T-cell (primary cell): ENCODE measurements around the gene CSRNP3. TPM values are rescaled to one million over a fixed set of nuclear protein-coding genes. Genes with fewer than 3 reads are reported as not detected.

ENCODE experiments used
- ATAC-seq, 4 experiments: fragments of 200-7000 bp in 3 of 4; fragments of 150-1000 bp in 1 of 4; cut with Tn5 transposase; replicated peaks in 1 of 4; 1 replicate in 3 of 4; 2 replicates in 1 of 4; pipeline ENCODE4 v1.10.0; 2021; ENCODE audit warnings: moderate library complexity in 3 of 4, mild to moderate bottlenecking in 2 of 4, moderate number of reproducible peaks in 1 of 4
- CTCF ChIA-PET, 2 donors: fragments of 300-600 bp; sonication (Branson Sonifier 250); formaldehyde crosslinking; loops; one replicate each; lab custom pipeline; 2022; ENCODE audit warnings: antibody characterized with exemption in 2 of 2; lab: Charles Lee
- POLR2A ChIA-PET, 2 donors: fragments of 300-600 bp; sonication (Branson Sonifier 250); formaldehyde crosslinking; loops; one replicate each; lab custom pipeline; 2022; ENCODE audit warnings: antibody characterized with exemption in 2 of 2; lab: Charles Lee
- DNase-seq, 35 experiments: peaks; one replicate each; pipeline versions ENCODE4 v3.0.0 to v3.0.0-alpha.2; 2013 to 2023
- H3K27ac ChIP-seq: one replicate; pipeline ENCODE4 v1.5.1; 2013; ENCODE audit warnings: low read length
- H3K27me3 ChIP-seq, 2 experiments: replicated peaks in 1 of 2; 1 replicate in 1 of 2; 2 replicates in 1 of 2; pipeline versions ENCODE4 v1.6.1 to v1.7.0; 2013; ENCODE audit warnings: low read length in 1 of 2, mixed read lengths in 1 of 2; ENCODE audit not compliant: control insufficient read depth in 2 of 2, insufficient read depth in 2 of 2; ENCODE audit errors: extremely low read depth in 1 of 2
- H3K36me3 ChIP-seq, 2 donors: 1 replicate in 1 of 2; 2 replicates in 1 of 2; pipeline versions ENCODE4 v1.6.1 to v1.7.0; 2013; ENCODE audit warnings: low read length in 1 of 2; ENCODE audit not compliant: control insufficient read depth in 2 of 2, insufficient read depth in 1 of 2; ENCODE audit errors: extremely low read depth in 1 of 2
- H3K4me1 ChIP-seq, 2 experiments: 1 replicate in 1 of 2; 2 replicates in 1 of 2; pipeline versions ENCODE4 v1.6.1 to v1.7.0; 2013; ENCODE audit warnings: low read length in 2 of 2, mixed read lengths in 1 of 2; ENCODE audit not compliant: insufficient read depth in 2 of 2, control insufficient read depth in 1 of 2; ENCODE audit errors: extremely low read depth in 1 of 2
- H3K4me3 ChIP-seq, 2 donors: 1 replicate in 1 of 2; 2 replicates in 1 of 2; pipeline versions ENCODE4 v1.5.1 to v1.7.0; 2013; ENCODE audit warnings: mild to moderate bottlenecking in 2 of 2, low read length in 1 of 2, moderate library complexity in 1 of 2; ENCODE audit not compliant: control insufficient read depth in 1 of 2; ENCODE audit errors: extremely low read depth in 1 of 2
- H3K9me3 ChIP-seq: 2 replicates; pipeline ENCODE4 v1.7.0; 2013
- H3K27ac Mint-ChIP-seq, 2 donors: one replicate each; pipeline ENCODE4 v1.8.0; 2020 to 2021; ENCODE audit warnings: mild to moderate bottlenecking in 2 of 2, mixed read lengths in 2 of 2
- H3K27me3 Mint-ChIP-seq, 2 donors: one replicate each; pipeline ENCODE4 v1.8.0; 2021 to 2022; ENCODE audit warnings: mixed read lengths in 2 of 2
- H3K36me3 Mint-ChIP-seq: one replicate; pipeline ENCODE4 v1.8.0; 2021; ENCODE audit warnings: mixed read lengths
- H3K4me1 Mint-ChIP-seq, 3 donors: one replicate each; pipeline ENCODE4 v1.8.0; 2020 to 2022; ENCODE audit warnings: mixed read lengths in 3 of 3, mild to moderate bottlenecking in 1 of 3
- H3K4me3 Mint-ChIP-seq, 3 donors: one replicate each; pipeline ENCODE4 v1.8.0; 2020 to 2022; ENCODE audit warnings: mild to moderate bottlenecking in 3 of 3, mixed read lengths in 3 of 3, moderate library complexity in 3 of 3
- H3K9me3 Mint-ChIP-seq, 3 donors: one replicate each; pipeline ENCODE4 v1.8.0; 2020 to 2022; ENCODE audit warnings: mixed read lengths in 3 of 3
- WGBS: methylation state at CpG from one replicate; pipeline ENCODE4 v1.1.5; 2013; ENCODE audit warnings: missing lambda C conversion rate; ENCODE audit not compliant: insufficient coverage; 5-methylcytosine and 5-hydroxymethylcytosine counted together
- total RNA-seq, 35 experiments: library from RNA in 6 of 35; stranded (reverse) in 6 of 35; fragments of 120-200 nt in 1 of 35; gene quantifications; one replicate each; pipeline versions ENCODE4 v1.2.1 to v1.2.4 and lab custom pipeline; 2013 to 2026

The CSRNP3 gene
- total RNA-seq, 5 donors from 2014 or later (not counting 1 experiment from before 2014, with no cell fraction given) = 0.19 TPM; not detected in 4

DNA sequence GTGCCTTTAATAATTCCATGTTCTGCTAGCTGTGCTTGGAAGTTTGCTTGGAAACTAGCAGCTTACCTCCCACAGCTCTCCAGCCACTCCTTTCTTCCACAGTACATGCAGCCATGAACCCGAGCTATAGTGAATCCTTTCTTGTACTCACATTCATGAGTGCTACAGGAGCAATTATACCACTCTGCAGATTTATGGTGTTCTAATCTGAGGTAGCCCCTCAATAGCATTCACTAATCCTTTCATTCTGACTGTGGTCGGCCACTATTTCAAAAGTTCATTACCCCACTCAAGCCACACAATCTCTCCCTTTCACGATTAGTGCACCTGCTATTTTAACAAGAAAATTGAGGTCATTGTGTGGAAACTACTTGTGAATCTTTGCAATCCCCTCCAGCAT, 53.2 kb downstream of the CSRNP3 start:
- CTCF ChIA-PET = no interaction called here
- ATAC-seq = no peak
- 60% methylated on average over 1 of the region's 3 CpGs for WGBS

DNA sequence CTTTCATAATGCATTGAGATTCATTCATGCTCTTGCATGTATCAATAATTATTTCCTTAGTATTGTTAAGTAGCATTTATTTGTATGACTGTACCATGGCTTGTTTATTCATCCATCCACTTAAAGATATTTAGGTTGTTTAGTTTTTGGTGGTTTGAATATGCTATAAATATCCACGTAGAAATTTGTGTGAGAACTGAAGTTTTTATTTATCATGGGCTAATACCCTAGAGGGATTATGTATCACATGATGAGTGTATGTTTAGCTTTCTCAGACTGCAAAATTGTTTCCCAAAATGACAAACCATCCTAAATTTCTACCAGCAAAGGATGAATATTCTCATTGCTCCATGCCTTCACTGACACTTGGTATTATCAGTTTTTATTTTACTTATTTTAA, 55.2 kb downstream of the CSRNP3 start:
- no peak overlapping the region for H3K4me3 ChIP-seq
- no peaks in the 10 kb centered on the region for H3K9me3 ChIP-seq
- no peak for ATAC-seq
- Mint-ChIP-seq H3K27me3 (peaks cover 3 to 5% of the 10 kb centered on the region in 2 donors), H3K4me3 (no peak overlapping the region), H3K9me3 (no peaks in the 10 kb centered on the region), H3K4me1 (no peaks in the 10 kb centered on the region), H3K27ac (no peak overlapping the region), H3K36me3 (no peaks in the 10 kb centered on the region)
- H3K27ac ChIP-seq = no peak overlapping the region
- H3K4me1 ChIP-seq = no peaks in the 10 kb centered on the region
- H3K36me3 ChIP-seq = no peaks in the 10 kb centered on the region
- CTCF ChIA-PET = interaction anchor here in 1 of 2 donors (0.6 kb wide), 1 partner anchor 115 kb away, joined by 7 read pairs; no protein-coding TSS in a partner anchor
- POLR2A ChIA-PET = no interaction called here
- peaks cover 0 to 7% of the 10 kb centered on the region in 2 experiments for H3K27me3 ChIP-seq
- no CpG with 5 or more reads among the region's 1 CpG for WGBS
- DNase-seq = no peak

More for the DNA sequence above, 53.2 kb downstream of the CSRNP3 start:
- Mint-ChIP-seq H3K36me3 (no peaks in the 10 kb centered on the region), H3K27me3 (no peaks in the 10 kb centered on the region), H3K9me3 (no peaks in the 10 kb centered on the region), H3K4me3 (no peak overlapping the region), H3K4me1 (no peaks in the 10 kb centered on the region), H3K27ac (no peak overlapping the region)
- no peaks in the 10 kb centered on the region for H3K4me1 ChIP-seq
- no peak for DNase-seq
- H3K27ac ChIP-seq = no peak overlapping the region
- no peaks in the 10 kb centered on the region for H3K9me3 ChIP-seq
- H3K36me3 ChIP-seq = no peaks in the 10 kb centered on the region
- POLR2A ChIA-PET = no interaction called here
- H3K4me3 ChIP-seq = no peak overlapping the region
- peaks cover 0 to 2% of the 10 kb centered on the region in 2 experiments for H3K27me3 ChIP-seq

DNA sequence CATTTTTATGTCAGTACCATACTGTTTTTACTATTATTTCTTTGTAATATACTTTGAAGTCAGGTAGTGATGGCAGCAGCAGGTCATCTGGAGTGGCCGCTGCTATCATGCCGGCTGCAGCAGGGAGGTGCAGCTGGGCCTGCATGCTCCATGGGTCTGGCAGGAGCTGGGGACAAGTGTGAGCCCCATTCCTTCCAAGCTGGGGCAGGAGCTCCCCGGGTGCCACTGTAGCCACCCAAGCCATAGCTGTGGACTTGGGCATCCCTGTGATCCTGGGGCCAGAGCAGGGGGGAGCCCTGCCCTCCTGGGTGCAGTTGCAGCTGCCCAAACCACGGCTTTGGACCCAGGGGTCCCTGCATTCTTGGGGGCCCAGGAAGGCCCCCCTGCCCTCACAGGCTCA, 59.2 kb downstream of the CSRNP3 start:
- Mint-ChIP-seq H3K9me3 (peaks cover 0 to 5% (median 0%) of the 10 kb centered on the region in 3 donors), H3K27me3 (peaks cover 3 to 12% of the 10 kb centered on the region in 2 donors), H3K4me3 (no peak overlapping the region), H3K4me1 (no peaks in the 10 kb centered on the region), H3K27ac (no peak overlapping the region), H3K36me3 (no peaks in the 10 kb centered on the region)
- DNase-seq (no peak), ATAC-seq (no peak)
- 83% methylated on average over 4 of the region's 4 CpGs for WGBS
- Histone ChIP-seq H3K4me1 (no peaks in the 10 kb centered on the region), H3K27me3 (peaks cover 0 to 7% of the 10 kb centered on the region in 2 experiments), H3K9me3 (no peaks in the 10 kb centered on the region), H3K4me3 (no peak overlapping the region), H3K27ac (no peak overlapping the region), H3K36me3 (no peaks in the 10 kb centered on the region)
- ChIA-PET POLR2A (no interaction called here), CTCF (no interaction called here)

DNA sequence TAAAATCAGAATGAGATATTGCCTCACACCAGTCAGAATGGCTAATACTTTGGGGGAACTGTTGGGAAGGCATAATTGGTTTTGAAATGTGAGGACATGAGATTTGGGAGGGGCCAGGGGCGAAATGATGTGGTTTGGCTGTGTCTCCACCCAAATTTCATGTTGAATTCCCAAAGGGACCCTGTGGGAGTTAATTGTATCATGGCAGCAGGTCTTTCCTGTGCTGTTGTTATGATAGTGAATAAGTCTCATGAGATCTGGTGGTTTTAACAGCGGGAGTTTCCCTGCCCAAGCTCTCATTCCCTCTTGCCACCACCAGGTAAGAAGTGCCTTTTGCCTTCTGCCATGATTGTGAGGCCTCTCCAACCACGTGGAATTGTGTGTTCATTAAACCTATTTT, 59.6 kb downstream of the CSRNP3 start:
- no peaks in the 10 kb centered on the region for H3K4me1 Mint-ChIP-seq
- H3K27ac Mint-ChIP-seq = no peak overlapping the region
- no peak for DNase-seq
- 25% methylated on average over 1 of the region's 3 CpGs for WGBS
- ATAC-seq = no peak
- ChIA-PET POLR2A (no interaction called here), CTCF (no interaction called here)
- Histone ChIP-seq H3K27ac (no peak overlapping the region), H3K27me3 (peaks cover 0 to 7% of the 10 kb centered on the region in 2 experiments), H3K4me1 (no peaks in the 10 kb centered on the region), H3K36me3 (no peaks in the 10 kb centered on the region), H3K9me3 (no peaks in the 10 kb centered on the region), H3K4me3 (no peak overlapping the region)
- H3K36me3 Mint-ChIP-seq = no peaks in the 10 kb centered on the region
- H3K27me3 Mint-ChIP-seq = peaks cover 3 to 12% of the 10 kb centered on the region in 2 donors
- peaks cover 0 to 5% (median 0%) of the 10 kb centered on the region in 3 donors for H3K9me3 Mint-ChIP-seq
- H3K4me3 Mint-ChIP-seq = no peak overlapping the region

DNA sequence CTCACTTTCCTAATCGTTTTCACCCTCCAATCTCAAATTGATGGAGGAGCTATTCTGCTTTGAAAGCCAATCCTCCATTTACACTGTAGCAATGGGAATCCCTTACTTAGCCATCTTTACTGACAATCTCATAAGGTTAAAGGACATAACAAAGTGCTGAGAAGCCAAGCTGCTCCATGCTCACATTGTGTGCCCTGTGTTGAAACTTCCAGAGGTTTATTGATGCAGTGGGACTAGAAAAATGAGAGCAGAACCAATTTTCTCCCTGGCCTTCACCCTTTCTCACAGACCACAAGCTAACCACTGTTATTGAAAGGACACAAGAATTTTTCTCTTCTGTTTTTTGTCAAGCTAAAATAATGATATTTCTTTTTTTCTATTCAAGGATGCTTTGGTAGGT, 63.8 kb downstream of the CSRNP3 start:
- H3K36me3 Mint-ChIP-seq = no peaks in the 10 kb centered on the region

DNA sequence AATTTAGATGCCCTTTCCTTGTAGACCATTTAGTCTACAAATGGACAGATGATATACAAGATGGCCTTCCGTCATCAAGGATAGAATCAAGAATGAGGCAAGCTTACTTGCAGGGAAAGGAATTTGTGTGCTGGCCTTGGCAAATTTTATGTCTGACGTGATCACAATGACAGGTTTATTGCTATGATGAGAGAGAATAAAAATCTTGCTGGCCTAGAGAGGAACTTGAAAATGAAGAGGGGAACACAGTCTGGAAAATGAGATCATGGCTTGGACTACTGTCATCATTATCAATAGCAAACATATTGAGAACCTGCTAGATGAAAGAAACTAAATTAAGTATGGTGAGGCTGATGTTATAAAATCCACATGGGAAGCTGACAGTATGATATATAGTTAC, 66.0 kb downstream of the CSRNP3 start:
- POLR2A ChIA-PET = interaction anchor here in 1 of 2 donors (0.7 kb wide), 1 partner anchor 26 kb away, joined by 3 read pairs; no protein-coding TSS in a partner anchor
- WGBS = 100% methylated on average over 1 of the region's 2 CpGs

More for the DNA sequence above, 63.8 kb downstream of the CSRNP3 start:
- peaks cover 0 to 4% of the 10 kb centered on the region in 2 experiments for H3K27me3 ChIP-seq
- no peaks in the 10 kb centered on the region for H3K36me3 ChIP-seq
- WGBS = no CpG with 5 or more reads among the region's 1 CpG
- ChIA-PET CTCF (no interaction called here), POLR2A (no interaction called here)
- no peak for DNase-seq
- peaks cover 0 to 5% (median 0%) of the 10 kb centered on the region in 3 donors for H3K9me3 Mint-ChIP-seq
- no peaks in the 10 kb centered on the region for H3K9me3 ChIP-seq
- no peaks in the 10 kb centered on the region for H3K4me1 Mint-ChIP-seq
- no peaks in the 10 kb centered on the region for H3K4me1 ChIP-seq
- no peak overlapping the region for H3K27ac ChIP-seq
- no peak overlapping the region for H3K27ac Mint-ChIP-seq
- ATAC-seq = no peak
- H3K4me3 Mint-ChIP-seq = no peak overlapping the region
- peaks cover 3 to 12% of the 10 kb centered on the region in 2 donors for H3K27me3 Mint-ChIP-seq
- H3K4me3 ChIP-seq = no peak overlapping the region

More for the DNA sequence above, 66.0 kb downstream of the CSRNP3 start:
- H3K27me3 Mint-ChIP-seq = peaks cover 0 to 5% of the 10 kb centered on the region in 2 donors
- CTCF ChIA-PET = interaction anchor here (0.7 to 0.9 kb wide), 2 partner anchors 53 to 339 kb away, joined by 3 to 4 read pairs; no protein-coding TSS in a partner anchor
- Histone ChIP-seq H3K36me3 (no peaks in the 10 kb centered on the region), H3K27ac (no peak overlapping the region), H3K27me3 (no peaks in the 10 kb centered on the region), H3K4me1 (no peaks in the 10 kb centered on the region), H3K4me3 (no peak overlapping the region), H3K9me3 (no peaks in the 10 kb centered on the region)
- no peak overlapping the region for H3K27ac Mint-ChIP-seq
- H3K4me1 Mint-ChIP-seq = no peaks in the 10 kb centered on the region
- DNase-seq = no peak
- H3K4me3 Mint-ChIP-seq = no peak overlapping the region
- H3K9me3 Mint-ChIP-seq = peaks cover 0 to 5% (median 0%) of the 10 kb centered on the region in 3 donors
- no peaks in the 10 kb centered on the region for H3K36me3 Mint-ChIP-seq
- no peak for ATAC-seq
